ENCODE results near the gene PRND.
"Not testable (repeated sequence)": the region's sequence is repeated elsewhere in the genome, so short reads cannot be mapped to it uniquely, and the experiment has no call there.

Gene PRND

DNA sequence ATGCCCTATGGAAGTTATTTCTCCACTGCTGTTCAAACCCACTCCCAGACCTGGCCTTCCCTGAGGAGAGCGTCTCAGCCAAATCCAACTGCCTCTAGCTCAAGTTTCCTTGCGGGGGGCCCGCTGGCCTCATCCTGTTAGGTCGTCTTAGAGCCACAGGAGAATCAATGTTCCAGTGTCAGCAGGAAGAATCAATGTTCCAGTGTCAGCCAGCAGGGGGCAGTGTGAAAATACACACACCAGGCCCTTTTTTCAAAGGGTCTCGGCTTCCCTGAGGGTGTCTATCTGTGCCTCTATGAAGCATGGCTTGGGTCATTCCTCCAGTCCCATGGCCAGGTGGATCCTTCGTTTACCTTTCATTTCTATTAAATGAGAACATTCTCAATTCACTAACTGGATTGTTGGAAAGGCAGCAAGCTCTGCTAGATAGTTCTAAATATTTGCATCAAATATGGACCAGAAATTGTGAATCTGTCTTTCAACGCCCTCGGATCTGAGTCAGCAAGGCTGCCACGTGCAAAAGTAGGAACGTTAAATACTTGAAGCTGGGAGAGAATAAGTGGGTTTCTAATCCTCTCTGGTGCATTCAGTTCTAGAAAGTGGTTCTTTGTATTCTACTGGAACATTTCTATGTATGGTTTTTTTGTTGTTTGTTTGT lies 19.2 kb downstream of the PRND start:
- DNase-seq, result no peak

DNA sequence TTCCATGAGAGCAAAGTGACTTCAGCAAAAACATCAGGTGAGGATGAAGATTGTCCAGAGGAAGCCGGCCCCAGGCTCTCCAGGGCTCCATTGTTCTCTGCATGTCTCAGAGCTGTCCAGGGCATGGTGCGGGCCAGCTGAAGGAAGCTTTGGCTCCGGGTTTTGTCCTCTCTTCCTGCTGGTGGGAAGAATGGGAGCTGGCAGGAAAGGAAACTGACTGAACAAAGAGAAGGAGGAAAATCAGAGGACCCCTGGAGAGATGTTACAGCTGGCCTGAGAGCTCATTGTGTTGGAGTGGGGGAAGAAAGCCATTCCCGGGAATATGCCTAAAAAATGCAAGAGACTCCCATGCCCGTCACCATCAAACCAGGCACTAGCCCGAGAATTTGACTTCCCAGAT lies 27.1 kb downstream of the PRND start:
- DNase-seq, result no peak

DNA sequence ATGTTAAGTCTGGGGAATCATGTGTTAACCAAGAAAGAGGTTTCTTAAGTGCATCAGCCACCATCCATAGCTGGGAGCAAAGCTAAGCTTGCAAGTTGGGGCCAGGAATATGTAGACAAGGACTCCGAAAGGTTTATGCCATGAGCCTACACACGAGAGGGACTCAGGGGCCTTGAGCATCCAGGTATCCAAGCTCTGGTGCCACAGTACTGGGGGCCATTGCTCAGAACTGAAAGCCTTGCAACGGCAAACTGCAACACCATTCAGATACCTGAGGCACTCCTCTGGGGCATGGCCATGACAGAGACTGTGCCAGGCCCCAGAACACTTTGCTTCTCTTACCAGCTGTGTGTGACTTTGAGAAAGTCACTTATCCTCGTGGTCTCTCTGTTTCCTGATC lies 27.6 kb downstream of the PRND start:
- no peak for DNase-seq

DNA sequence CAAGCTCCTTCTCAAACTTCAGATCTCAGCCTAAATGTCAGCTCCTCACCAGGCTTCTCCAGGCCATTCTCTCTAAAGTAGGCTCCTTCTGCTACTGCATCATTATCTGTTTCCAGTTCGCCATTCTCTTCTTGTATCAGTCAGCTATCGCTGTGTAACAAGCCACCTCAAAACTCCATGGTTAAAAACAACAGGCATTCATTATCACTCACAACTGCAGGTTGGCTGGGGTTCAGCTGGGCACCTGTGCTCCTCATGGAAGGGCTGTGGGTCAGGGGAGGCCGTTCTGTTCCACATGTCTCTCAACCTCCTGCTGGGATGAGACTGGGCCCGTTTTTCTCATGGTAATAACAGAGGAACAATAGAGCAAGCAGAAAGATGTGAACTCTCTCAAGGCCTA lies 28.7 kb downstream of the PRND start:
- DNase-seq, result no peak

DNA sequence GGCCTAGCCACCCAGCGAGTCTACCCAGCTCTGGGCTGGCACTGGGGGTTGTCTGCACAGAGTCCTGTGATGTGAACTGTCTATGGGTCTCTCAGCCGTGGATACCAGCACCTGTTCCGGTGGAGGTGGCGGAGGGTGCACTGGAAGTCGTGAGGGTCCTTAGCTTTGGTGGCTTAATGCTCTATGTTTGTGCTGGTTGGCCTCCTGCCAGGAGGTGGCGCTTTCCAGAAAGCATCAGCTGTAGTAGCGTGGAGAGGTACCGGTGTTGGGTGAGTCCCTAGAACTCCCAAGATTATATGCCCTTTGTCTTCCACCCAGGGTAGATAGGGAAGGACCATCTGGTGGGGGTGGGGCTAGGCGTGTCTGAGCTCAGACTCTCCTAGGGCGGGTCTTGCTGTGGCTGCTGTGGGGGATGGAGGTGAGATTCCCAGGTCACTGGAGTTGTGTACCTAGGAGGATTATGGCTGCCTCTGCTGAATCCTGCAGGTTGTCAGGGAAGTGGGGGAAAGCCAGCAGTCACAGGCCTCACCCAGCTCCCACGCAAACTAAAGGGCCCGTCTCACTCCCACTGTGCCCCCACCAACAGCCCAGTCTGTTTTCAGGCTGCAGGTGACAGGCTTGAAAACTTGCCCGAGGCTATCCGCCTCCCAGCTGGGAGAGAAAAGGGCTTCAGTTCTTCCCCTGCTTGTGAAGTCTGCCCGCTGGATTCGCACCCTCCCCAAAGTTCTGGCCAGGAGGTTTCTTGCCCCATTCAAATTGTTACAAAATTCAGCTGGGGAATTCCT lies 37.6 kb downstream of the PRND start:
- peak; percentile 31 for DNase-seq

DNA sequence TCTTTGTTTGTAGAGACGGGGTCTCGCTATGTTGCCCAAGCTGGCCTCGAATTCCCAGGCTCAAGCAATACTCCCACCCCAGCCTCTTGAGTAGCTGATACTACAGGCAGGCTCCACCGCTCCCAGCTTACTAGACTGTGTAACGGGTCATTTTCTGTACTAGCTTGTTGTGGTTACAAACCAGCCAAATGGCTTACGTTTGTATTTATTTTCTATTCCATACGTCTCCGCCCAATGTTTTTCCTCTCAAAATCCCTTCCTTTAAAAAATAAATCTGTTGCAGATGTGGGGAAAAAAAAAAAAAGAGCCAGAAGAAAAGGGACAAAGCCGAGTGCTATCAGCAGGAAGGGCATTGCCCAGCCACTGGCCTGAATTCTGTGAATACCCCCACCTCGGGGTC lies 41.6 kb downstream of the PRND start:
- DNase-seq, result no peak

DNA sequence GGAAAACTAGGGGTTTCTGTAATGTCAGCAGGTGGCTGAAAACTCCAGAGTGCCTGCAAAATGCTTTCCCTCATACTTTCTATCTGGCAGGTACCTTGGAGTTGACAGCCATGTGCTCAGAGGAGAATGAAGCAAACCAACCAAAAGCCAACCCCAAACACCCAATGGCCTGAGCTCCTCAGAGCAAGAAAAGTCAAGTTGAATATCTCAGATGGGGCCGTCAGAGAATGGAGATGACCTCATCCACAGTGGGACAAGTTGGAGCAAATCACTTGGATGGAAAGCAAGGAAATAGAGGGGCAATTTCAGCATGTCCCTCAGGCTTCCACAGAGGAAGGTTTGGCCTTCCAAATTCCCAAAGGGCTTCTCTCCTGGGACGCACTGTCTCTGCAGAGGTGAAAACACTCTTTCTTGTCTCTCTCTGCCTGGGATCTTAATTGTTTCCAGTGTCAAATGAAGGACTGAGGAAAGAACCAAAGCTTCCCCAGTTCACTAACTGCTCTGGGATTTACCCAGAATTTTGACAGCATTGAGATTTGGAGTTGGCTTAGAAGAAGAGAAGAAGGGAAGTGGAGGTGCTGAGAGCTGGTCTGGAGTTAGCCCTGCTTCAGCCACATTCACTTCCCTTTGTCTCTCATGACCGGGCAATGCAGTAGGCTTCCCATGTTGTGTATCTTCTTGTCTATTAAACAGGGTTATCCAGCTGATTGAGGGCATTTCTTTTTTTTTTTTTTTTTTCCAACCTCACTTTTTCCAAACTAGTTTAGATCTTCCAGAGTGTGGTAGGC lies 42.2 kb downstream of the PRND start:
- no peak for DNase-seq

DNA sequence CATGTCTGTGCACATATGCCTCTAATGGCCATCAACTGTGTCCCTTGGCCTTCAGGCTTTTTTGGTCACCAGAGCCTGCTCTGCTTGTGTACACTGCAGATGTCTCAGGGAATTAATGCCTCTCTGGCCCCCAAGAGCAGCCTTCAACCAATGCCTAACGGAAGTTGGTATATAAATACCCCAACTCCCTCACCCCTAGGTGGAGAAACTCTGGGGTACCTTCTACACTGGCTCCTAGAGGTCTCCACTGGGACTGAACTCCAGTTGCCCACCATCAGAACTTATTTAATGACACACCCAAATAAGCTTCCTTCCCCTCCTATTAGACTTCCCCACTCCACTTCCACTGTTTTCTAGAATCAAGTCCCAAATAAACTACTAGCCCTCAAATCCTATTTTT lies 43.1 kb downstream of the PRND start:
- no peak for DNase-seq

DNA sequence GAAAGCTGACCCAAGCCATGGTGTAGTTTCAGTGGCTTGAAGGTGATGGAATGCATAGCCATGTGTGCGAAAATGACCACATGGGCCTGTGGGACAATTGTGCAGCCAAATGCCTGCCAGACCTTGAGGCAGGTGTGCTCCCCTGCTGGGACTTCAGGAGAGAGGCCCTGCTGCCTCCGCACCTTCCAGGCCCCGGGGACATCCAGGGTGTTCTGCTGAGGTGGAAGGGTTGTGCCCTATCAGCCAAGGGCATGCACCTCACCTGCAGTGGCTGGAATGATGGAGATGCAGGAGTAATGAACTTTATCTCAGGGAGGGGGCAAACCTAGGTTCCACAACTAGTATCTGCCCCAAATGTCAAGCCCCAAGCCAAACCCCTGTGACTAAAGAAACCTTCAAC lies 44.0 kb downstream of the PRND start:
- DNase-seq, result no peak

DNA sequence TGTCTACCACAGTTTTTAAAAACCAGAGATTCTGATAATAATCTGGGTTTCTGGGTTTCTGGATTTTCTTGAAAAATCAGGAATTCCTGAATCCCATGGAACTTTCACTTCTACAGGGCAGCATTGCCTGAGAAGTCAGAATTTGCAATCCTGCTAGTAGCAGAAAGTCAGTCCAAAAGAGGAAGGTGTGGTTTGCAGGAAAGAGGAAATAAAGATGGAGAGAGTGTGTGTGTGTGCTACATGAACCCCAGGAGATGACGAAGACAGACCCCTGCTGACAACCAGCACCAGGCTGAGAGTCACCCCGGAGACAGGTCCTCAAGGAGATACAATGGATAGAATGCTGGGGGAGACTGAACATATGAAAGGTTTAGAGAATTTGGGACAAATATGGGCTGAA lies 44.9 kb downstream of the PRND start:
- DNase-seq, result no peak

DNA sequence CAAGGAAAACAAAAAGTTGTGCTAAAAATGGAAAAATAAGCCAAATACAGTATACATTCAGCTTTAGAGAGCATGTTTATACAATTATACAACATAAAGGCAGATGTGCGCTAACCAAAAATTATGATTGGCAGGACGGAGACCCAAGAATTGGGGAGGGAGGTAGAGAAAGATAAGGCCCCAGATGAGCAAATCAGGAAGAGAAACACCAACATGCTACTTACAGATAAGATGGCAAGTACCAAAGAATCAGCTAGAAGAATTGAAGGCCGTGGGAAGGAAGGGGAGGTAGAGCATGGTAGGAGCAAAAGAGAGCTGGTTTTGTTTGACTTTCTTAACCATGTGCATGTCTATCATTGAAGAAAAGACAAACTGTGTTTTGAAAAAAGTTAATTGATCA lies 45.4 kb downstream of the PRND start:
- DNase-seq, result no peak

DNA sequence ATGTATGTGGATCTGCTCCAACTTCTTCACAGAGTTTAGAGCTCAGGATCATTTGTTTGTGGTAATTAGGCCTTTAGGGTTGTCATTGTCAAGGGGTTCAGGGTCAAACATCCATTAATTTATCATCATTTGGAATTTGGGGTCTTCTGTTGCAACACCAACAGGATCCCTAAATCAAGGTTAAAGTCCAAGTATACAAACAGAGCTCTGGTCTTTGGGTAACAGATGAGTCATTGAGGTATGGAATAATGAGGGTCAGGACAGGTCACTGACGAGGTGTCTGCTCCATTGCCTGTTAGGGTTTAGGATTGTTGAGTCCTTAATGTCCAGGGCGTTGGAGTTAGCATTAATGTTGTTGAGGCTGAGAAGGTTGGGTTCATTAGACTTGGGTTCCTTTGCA lies 47.6 kb downstream of the PRND start:
- no peak for DNase-seq

DNA sequence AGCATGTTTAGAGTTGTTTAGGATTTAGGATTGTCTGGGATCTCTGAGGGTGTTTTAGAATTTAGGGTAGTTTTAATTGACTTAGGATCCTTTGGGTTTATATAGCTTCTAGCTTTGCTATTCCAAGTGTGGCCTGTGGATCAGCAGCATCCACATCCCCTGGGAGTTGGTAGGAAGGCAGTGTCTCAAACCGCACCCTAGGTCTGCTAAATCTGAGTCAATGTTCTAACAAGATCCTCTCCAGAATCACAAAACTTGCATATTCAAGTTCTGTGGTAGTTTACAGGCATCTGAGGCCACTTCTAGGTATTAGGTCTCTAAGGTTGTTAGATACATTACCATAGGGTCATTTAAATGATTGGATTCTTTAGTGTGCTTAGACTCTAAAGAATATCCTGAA lies 48.3 kb downstream of the PRND start:
- DNase-seq, result no peak

DNA sequence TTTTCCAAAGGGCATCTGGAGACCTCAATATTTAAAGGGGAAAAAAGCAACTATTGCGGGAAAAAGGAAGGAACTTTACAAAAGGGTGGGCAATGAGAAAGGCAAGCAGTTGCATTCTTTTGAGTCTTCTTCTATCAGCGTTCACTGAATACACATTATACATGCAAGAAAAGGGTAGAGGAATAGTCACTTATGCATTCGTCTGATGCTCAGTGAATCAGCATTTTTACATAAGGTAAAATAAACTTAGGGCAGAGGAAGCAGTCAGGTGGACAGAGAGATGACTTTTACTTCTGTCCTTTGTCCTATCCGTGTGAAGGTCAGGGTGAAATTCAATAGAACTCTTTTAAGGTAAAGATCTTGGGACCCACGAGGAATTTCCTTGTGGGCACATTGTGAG lies 49.3 kb downstream of the PRND start:
- no peak for DNase-seq

DNA sequence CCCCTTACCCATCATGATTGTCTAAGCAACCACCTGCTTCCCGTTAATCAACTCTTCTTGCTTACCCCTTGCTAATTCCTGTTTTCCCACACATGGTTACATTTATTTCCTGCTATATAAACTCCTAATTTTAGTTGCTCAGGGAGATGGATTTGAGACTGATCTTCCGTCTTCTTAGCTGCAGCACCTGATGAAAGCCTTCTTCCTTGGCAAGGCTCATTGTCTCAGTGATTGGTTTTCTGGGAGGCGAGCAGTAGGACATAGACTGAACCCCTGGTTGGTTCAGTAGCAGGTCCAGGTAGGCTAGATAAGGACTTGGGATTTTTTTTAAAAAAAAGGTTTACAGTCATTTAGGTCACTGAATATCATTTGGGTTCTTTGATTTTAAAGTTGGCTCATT lies 50.4 kb downstream of the PRND start:
- DNase-seq, result no peak

DNA sequence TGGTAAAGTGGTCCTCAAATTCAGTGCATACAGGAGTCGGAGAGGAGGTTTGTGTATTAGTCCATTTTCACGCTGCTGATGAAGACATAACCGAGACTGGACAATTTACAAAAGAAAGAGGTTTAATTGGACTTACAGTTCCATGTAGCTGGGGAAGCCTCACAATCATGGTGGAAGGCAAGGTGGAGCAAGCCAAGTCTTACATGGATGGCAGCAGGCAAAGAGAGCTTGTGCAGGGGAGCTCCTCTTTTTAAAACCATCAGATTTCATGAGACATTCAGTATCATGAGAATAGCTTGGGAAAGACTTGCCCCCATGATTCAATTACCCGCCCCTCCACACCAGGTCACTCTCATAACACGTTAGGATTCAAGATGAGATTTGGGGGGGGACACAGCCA lies 51.3 kb downstream of the PRND start:
- not testable (repeated sequence) for DNase-seq

DNA sequence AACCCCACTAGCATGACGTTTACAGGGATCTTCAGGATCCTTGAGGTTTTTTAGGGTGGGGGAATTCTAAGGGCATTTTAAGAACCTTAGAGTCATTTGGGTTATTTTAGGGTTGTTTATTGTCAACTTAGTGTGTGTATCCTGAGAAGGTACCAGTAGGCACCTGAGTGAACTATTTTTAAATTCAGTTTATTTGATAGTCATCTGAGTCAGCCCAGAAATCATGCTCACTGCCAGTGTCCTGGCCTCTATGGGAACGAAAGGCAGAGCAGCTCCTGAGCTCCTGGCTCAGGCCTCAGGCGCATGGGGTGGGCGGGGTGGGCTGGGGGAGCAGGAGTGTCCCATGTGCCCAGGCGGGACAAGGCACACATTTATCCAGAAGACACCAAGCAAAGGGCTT lies 52.0 kb downstream of the PRND start:
- no peak for DNase-seq

DNA sequence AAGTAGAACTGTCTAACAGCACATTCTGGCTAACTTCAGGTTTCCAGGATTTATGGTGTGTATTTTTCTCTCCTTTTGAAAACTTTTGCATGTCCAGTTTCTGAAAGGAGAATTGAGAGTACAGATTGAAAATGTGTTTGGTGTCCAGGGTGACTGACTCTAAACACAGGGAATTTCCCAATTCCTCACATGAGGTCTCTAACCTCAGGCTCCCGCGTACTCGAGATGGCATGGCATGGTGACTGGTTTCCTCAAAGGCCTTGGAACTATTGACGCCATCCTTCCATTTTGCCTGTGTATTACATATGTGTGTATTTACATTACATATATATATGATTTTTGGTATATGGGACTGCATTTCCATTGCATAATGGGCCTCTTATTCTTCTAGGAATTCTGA lies 52.5 kb downstream of the PRND start:
- no peak for DNase-seq

DNA sequence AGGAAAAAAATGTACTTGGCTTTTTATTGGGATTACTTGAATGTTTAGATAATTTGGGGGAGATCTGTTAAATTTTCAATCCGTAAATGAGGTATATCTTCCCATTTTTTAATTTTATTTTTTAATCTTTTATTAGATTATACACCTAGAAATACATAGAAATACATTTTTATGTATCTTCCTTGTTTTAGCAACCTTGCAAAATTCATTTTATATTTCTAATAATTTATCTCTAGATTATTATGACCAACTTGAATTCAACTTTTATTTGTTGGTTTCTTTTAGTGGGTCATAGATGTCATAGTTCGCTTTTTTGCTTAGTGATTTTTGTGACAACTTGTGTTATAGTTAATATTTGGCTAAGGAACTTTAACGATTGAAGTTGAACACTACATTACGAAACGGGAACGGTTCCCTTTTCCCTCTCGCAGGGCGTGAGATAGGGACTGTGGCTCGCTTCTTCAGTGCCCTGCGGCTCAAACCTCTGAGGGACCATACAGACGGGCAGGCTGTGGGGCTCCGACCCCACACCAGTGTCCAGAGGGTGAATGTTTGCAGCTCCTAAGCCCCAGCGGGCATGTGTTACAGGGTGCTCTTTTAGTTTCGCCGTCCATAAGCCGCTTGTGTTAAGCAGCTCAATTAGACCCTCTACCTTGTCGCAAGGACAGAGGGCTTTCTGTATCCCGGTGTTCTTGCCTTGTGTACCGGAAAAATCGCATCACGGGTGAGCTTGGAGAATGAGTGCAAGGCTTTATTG lies 53.8 kb downstream of the PRND start:
- no peak for DNase-seq

DNA sequence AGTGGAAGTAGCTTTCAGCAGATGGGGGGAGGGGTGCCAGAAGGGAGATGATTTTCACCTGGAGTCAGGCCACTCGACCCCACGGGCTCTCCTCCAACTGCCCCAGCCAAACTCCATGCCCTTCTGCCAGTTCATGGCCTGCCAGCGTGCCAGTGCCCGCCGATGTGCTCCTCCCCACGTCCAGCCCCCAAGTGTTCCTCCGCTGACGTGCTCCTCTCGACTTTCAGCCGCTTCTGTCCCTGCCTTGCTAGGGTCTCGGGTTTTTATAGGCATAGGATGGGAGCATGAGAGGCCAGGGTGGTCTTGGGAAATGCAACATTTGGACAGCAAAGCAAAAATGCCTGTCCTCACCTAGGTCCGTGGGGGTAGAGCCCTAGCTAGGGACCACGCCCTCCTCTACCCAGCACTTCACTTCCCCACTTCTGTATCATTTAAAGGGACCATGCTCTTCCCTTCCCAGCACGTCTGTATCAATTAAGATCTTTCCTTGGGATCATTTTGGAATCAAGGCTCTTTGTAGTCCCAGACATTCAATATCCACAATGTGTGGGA lies 54.4 kb downstream of the PRND start:
- DNase-seq, result peak; percentile 16
